ENCODE data around the gene TMEM185B.

DNA sequence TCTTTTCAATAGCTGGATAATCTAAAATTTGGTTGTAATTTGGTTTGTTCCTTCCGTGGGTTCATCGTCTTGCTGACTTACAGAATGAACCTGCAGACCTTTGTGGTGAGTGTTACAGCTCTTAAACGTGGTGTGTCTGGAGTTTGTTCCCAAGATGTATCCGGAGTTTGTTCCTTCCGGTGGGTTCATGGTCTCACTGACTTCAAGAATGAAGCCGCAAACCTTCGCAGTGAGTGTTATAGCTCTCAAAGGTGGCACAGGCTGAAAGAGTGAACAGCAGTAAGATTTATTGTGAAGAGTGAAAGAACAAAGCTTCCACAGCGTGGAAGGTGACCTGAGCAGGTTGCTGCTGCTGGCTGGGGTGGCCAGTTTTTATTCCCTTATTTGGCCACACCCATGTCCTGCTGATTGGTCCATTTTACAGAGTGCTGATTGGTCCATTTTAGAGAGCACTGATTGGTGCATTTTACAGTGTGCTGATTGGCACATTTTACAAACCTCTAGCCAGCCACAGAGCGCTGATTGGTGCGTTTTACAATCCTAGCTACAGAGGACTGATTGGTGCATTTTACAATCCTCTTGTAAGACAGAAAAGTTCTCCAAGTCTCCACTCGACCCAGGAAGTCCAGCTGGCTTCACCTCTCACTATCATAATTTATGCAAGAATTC is 46.0 kb upstream of the TMEM185B start:
- TF ChIP-seq, protein P1, sequence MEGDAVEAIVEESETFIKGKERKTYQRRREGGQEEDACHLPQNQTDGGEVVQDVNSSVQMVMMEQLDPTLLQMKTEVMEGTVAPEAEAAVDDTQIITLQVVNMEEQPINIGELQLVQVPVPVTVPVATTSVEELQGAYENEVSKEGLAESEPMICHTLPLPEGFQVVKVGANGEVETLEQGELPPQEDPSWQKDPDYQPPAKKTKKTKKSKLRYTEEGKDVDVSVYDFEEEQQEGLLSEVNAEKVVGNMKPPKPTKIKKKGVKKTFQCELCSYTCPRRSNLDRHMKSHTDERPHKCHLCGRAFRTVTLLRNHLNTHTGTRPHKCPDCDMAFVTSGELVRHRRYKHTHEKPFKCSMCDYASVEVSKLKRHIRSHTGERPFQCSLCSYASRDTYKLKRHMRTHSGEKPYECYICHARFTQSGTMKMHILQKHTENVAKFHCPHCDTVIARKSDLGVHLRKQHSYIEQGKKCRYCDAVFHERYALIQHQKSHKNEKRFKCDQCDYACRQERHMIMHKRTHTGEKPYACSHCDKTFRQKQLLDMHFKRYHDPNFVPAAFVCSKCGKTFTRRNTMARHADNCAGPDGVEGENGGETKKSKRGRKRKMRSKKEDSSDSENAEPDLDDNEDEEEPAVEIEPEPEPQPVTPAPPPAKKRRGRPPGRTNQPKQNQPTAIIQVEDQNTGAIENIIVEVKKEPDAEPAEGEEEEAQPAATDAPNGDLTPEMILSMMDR (IDR thresholded peaks at IDR 0.05; ENCODE audit: extremely low read depth in 1 of 2, insufficient read depth in 1 of 2, low read depth in 1 of 2, low read length in 2 of 2), result no peak
- TF ChIP-seq FOS (IDR thresholded peaks at IDR 0.05; ENCODE audit: borderline replicate concordance, insufficient read depth, low read length), result no peak
- no peak for TF ChIP-seq POLR2AphosphoS5 (IDR thresholded peaks at IDR 0.05; ENCODE audit: insufficient read depth, low read depth, low read length)
- TF ChIP-seq POLR2A (IDR thresholded peaks at IDR 0.05; ENCODE audit: low read depth, low read length), result no peak
- no peak for TF ChIP-seq EZH2 (IDR thresholded peaks at IDR 0.05; ENCODE audit: borderline replicate concordance, low read depth, low read length, severe bottlenecking)
- TF ChIP-seq, protein P2, sequence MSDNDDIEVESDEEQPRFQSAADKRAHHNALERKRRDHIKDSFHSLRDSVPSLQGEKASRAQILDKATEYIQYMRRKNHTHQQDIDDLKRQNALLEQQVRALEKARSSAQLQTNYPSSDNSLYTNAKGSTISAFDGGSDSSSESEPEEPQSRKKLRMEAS (IDR thresholded peaks at IDR 0.05; ENCODE audit: insufficient read depth, insufficient read length), result no peak
- TF ChIP-seq GATA2 (IDR thresholded peaks at IDR 0.05; ENCODE audit: insufficient read depth, insufficient read length, low read depth, low read length), result no peak
